ENCODE results near the gene IGSF9.

The IGSF9 gene

GRCh38 chr1:159974350-159974965, 29.0 kb upstream of the IGSF9 start:
- Histone ChIP-seq H3K9me3 (ENCODE audit: control insufficient read depth in 2 of 2, low read length in 2 of 2) (no peaks in the 10 kb centered on the region), H3K4me3 (ENCODE audit: low read length in 2 of 2) (no peak overlapping the region), H3K27ac (ENCODE audit: low read depth in 2 of 2, low read length in 2 of 2) (no peak overlapping the region), H3K4me1 (ENCODE audit: control insufficient read depth in 2 of 2, insufficient read depth in 2 of 2, low read length in 2 of 2) (peaks cover 13 to 22% of the 10 kb centered on the region in 2 donors), H3K36me3 (ENCODE audit: control insufficient read depth in 2 of 2, insufficient read depth in 2 of 2, low read length in 2 of 2) (no peaks in the 10 kb centered on the region), H3K9ac (ENCODE audit: low read depth in 1 of 2, low read length in 2 of 2) (no peak overlapping the region), H3K27me3 (ENCODE audit: control insufficient read depth in 2 of 2, insufficient read depth in 2 of 2, low read length in 2 of 2) (no peaks in the 10 kb centered on the region)

GRCh38 chr1:159973350-159973940, 28.0 kb upstream of the IGSF9 start:
- Histone ChIP-seq H3K4me1 (ENCODE audit: control insufficient read depth in 2 of 2, insufficient read depth in 2 of 2, low read length in 2 of 2) (peaks cover 13 to 22% of the 10 kb centered on the region in 2 donors), H3K9me3 (ENCODE audit: control insufficient read depth in 2 of 2, low read length in 2 of 2) (no peaks in the 10 kb centered on the region), H3K4me3 (ENCODE audit: low read length in 2 of 2) (no peak overlapping the region), H3K9ac (ENCODE audit: low read depth in 1 of 2, low read length in 2 of 2) (no peak overlapping the region), H3K27ac (ENCODE audit: low read depth in 2 of 2, low read length in 2 of 2) (no peak overlapping the region), H3K36me3 (ENCODE audit: control insufficient read depth in 2 of 2, insufficient read depth in 2 of 2, low read length in 2 of 2) (no peaks in the 10 kb centered on the region), H3K27me3 (ENCODE audit: control insufficient read depth in 2 of 2, insufficient read depth in 2 of 2, low read length in 2 of 2) (no peaks in the 10 kb centered on the region)

GRCh38 chr1:159972443-159973205, 27.2 kb upstream of the IGSF9 start:
- H3K4me3 ChIP-seq (ENCODE audit: low read length in 2 of 2): no peak overlapping the region
- H3K9ac ChIP-seq (ENCODE audit: low read depth in 1 of 2, low read length in 2 of 2): no peak overlapping the region
- no peaks in the 10 kb centered on the region for H3K27me3 ChIP-seq (ENCODE audit: control insufficient read depth in 2 of 2, insufficient read depth in 2 of 2, low read length in 2 of 2)
- no peak overlapping the region for H3K27ac ChIP-seq (ENCODE audit: low read depth in 2 of 2, low read length in 2 of 2)
- H3K4me1 ChIP-seq (ENCODE audit: control insufficient read depth in 2 of 2, insufficient read depth in 2 of 2, low read length in 2 of 2): peaks cover 13 to 22% of the 10 kb centered on the region in 2 donors
- no peaks in the 10 kb centered on the region for H3K9me3 ChIP-seq (ENCODE audit: control insufficient read depth in 2 of 2, low read length in 2 of 2)
- H3K36me3 ChIP-seq (ENCODE audit: control insufficient read depth in 2 of 2, insufficient read depth in 2 of 2, low read length in 2 of 2): no peaks in the 10 kb centered on the region

- Histone ChIP-seq H3K9ac (ENCODE audit: low read depth in 1 of 2, low read length in 2 of 2) (no peak overlapping the region), H3K27ac (ENCODE audit: low read depth in 2 of 2, low read length in 2 of 2) (peak overlapping the region; percentile 73), H3K27me3 (ENCODE audit: control insufficient read depth in 2 of 2, insufficient read depth in 2 of 2, low read length in 2 of 2) (no peaks in the 10 kb centered on the region), H3K9me3 (ENCODE audit: control insufficient read depth in 2 of 2, low read length in 2 of 2) (no peaks in the 10 kb centered on the region), H3K4me1 (ENCODE audit: control insufficient read depth in 2 of 2, insufficient read depth in 2 of 2, low read length in 2 of 2) (peaks cover 13 to 22% of the 10 kb centered on the region in 2 donors), H3K36me3 (ENCODE audit: control insufficient read depth in 2 of 2, insufficient read depth in 2 of 2, low read length in 2 of 2) (no peaks in the 10 kb centered on the region), H3K4me3 (ENCODE audit: low read length in 2 of 2) (no peak overlapping the region)
These were observed 25.5 kb upstream of the IGSF9 start for GRCh38 chr1:159970932-159971342.

- no peaks in the 10 kb centered on the region for H3K36me3 ChIP-seq (ENCODE audit: control insufficient read depth in 2 of 2, insufficient read depth in 2 of 2, low read length in 2 of 2)
- no peak overlapping the region for H3K9ac ChIP-seq (ENCODE audit: low read depth in 1 of 2, low read length in 2 of 2)
- peaks cover 13 to 22% of the 10 kb centered on the region in 2 donors for H3K4me1 ChIP-seq (ENCODE audit: control insufficient read depth in 2 of 2, insufficient read depth in 2 of 2, low read length in 2 of 2)
- no peak overlapping the region for H3K4me3 ChIP-seq (ENCODE audit: low read length in 2 of 2)
- no peak overlapping the region for H3K27ac ChIP-seq (ENCODE audit: low read depth in 2 of 2, low read length in 2 of 2)
- no peaks in the 10 kb centered on the region for H3K9me3 ChIP-seq (ENCODE audit: control insufficient read depth in 2 of 2, low read length in 2 of 2)
- no peaks in the 10 kb centered on the region for H3K27me3 ChIP-seq (ENCODE audit: control insufficient read depth in 2 of 2, insufficient read depth in 2 of 2, low read length in 2 of 2)
These were observed 23.5 kb upstream of the IGSF9 start for GRCh38 chr1:159968901-159969300.

GRCh38 chr1:159965263-159965662, 19.9 kb upstream of the IGSF9 start:
- Histone ChIP-seq H3K4me3 (ENCODE audit: low read length in 2 of 2) (no peak overlapping the region), H3K4me1 (ENCODE audit: control insufficient read depth in 2 of 2, insufficient read depth in 2 of 2, low read length in 2 of 2) (peaks cover 9 to 23% of the 10 kb centered on the region in 2 donors), H3K9ac (ENCODE audit: low read depth in 1 of 2, low read length in 2 of 2) (peak overlapping the region in 1 of 2 donors; percentile 8), H3K27me3 (ENCODE audit: control insufficient read depth in 2 of 2, insufficient read depth in 2 of 2, low read length in 2 of 2) (no peaks in the 10 kb centered on the region), H3K27ac (ENCODE audit: low read depth in 2 of 2, low read length in 2 of 2) (no peak overlapping the region), H3K36me3 (ENCODE audit: control insufficient read depth in 2 of 2, insufficient read depth in 2 of 2, low read length in 2 of 2) (no peaks in the 10 kb centered on the region), H3K9me3 (ENCODE audit: control insufficient read depth in 2 of 2, low read length in 2 of 2) (no peaks in the 10 kb centered on the region)

- no peaks in the 10 kb centered on the region for H3K9me3 ChIP-seq (ENCODE audit: control insufficient read depth in 2 of 2, low read length in 2 of 2)
- no peak overlapping the region for H3K9ac ChIP-seq (ENCODE audit: low read depth in 1 of 2, low read length in 2 of 2)
- no peak overlapping the region for H3K27ac ChIP-seq (ENCODE audit: low read depth in 2 of 2, low read length in 2 of 2)
- no peaks in the 10 kb centered on the region for H3K36me3 ChIP-seq (ENCODE audit: control insufficient read depth in 2 of 2, insufficient read depth in 2 of 2, low read length in 2 of 2)
- no peak overlapping the region for H3K4me3 ChIP-seq (ENCODE audit: low read length in 2 of 2)
- H3K4me1 ChIP-seq (ENCODE audit: control insufficient read depth in 2 of 2, insufficient read depth in 2 of 2, low read length in 2 of 2): peaks cover 6 to 16% of the 10 kb centered on the region in 2 donors
- no peaks in the 10 kb centered on the region for H3K27me3 ChIP-seq (ENCODE audit: control insufficient read depth in 2 of 2, insufficient read depth in 2 of 2, low read length in 2 of 2)
These were observed 18.7 kb upstream of the IGSF9 start for GRCh38 chr1:159964144-159964543.

GRCh38 chr1:159962176-159962575, 16.8 kb upstream of the IGSF9 start:
- peak overlapping the region in 1 of 2 donors; percentile 57 for H3K9ac ChIP-seq (ENCODE audit: low read depth in 1 of 2, low read length in 2 of 2)
- no peaks in the 10 kb centered on the region for H3K27me3 ChIP-seq (ENCODE audit: control insufficient read depth in 2 of 2, insufficient read depth in 2 of 2, low read length in 2 of 2)
- H3K9me3 ChIP-seq (ENCODE audit: control insufficient read depth in 2 of 2, low read length in 2 of 2): no peaks in the 10 kb centered on the region
- H3K27ac ChIP-seq (ENCODE audit: low read depth in 2 of 2, low read length in 2 of 2): peak overlapping the region; percentile 91 to 94
- H3K36me3 ChIP-seq (ENCODE audit: control insufficient read depth in 2 of 2, insufficient read depth in 2 of 2, low read length in 2 of 2): no peaks in the 10 kb centered on the region
- peak overlapping the region; percentile 74 to 79 for H3K4me3 ChIP-seq (ENCODE audit: low read length in 2 of 2)
- H3K4me1 ChIP-seq (ENCODE audit: control insufficient read depth in 2 of 2, insufficient read depth in 2 of 2, low read length in 2 of 2): peaks cover 6 to 20% of the 10 kb centered on the region in 2 donors

GRCh38 chr1:159961636-159962035, 16.2 kb upstream of the IGSF9 start:
- Histone ChIP-seq H3K4me3 (ENCODE audit: low read length in 2 of 2) (peak overlapping the region; percentile 74 to 79), H3K36me3 (ENCODE audit: control insufficient read depth in 2 of 2, insufficient read depth in 2 of 2, low read length in 2 of 2) (no peaks in the 10 kb centered on the region), H3K27ac (ENCODE audit: low read depth in 2 of 2, low read length in 2 of 2) (peak overlapping the region; percentile 91 to 94), H3K9me3 (ENCODE audit: control insufficient read depth in 2 of 2, low read length in 2 of 2) (no peaks in the 10 kb centered on the region), H3K9ac (ENCODE audit: low read depth in 1 of 2, low read length in 2 of 2) (peak overlapping the region; percentile 57 to 77), H3K27me3 (ENCODE audit: control insufficient read depth in 2 of 2, insufficient read depth in 2 of 2, low read length in 2 of 2) (no peaks in the 10 kb centered on the region), H3K4me1 (ENCODE audit: control insufficient read depth in 2 of 2, insufficient read depth in 2 of 2, low read length in 2 of 2) (peaks cover 6 to 20% of the 10 kb centered on the region in 2 donors)

GRCh38 chr1:159960721-159961381, 15.4 kb upstream of the IGSF9 start:
- H3K9me3 ChIP-seq (ENCODE audit: control insufficient read depth in 2 of 2, low read length in 2 of 2): no peaks in the 10 kb centered on the region
- peak overlapping the region; percentile 57 to 77 for H3K9ac ChIP-seq (ENCODE audit: low read depth in 1 of 2, low read length in 2 of 2)
- no peaks in the 10 kb centered on the region for H3K27me3 ChIP-seq (ENCODE audit: control insufficient read depth in 2 of 2, insufficient read depth in 2 of 2, low read length in 2 of 2)
- H3K4me3 ChIP-seq (ENCODE audit: low read length in 2 of 2): peak overlapping the region; percentile 74 to 79
- peak overlapping the region; percentile 91 to 94 for H3K27ac ChIP-seq (ENCODE audit: low read depth in 2 of 2, low read length in 2 of 2)
- peaks cover 6 to 20% of the 10 kb centered on the region in 2 donors for H3K4me1 ChIP-seq (ENCODE audit: control insufficient read depth in 2 of 2, insufficient read depth in 2 of 2, low read length in 2 of 2)
- H3K36me3 ChIP-seq (ENCODE audit: control insufficient read depth in 2 of 2, insufficient read depth in 2 of 2, low read length in 2 of 2): no peaks in the 10 kb centered on the region
